RWPE2 (cell line): ENCODE results near the gene ALPI.

Source experiments
- ATAC-seq: fragments of 200-7000 bp; cut with Tn5 transposase; 3 replicates; pipeline ENCODE4 v1.9.1; 2021; ENCODE audit warnings: low read depth
- DNase-seq: peaks from one replicate; pipeline ENCODE4 v3.0.0-alpha.2; 2020; ENCODE audit warnings: low spot score
- H3K27ac ChIP-seq: fragments of 450-650 bp; 2 replicates; pipeline ENCODE4 v1.5.1; 2017; ENCODE audit warnings: mild to moderate bottlenecking; ENCODE audit not compliant: poor library complexity, severe bottlenecking
- H3K27me3 ChIP-seq: fragments of 250-450 bp; sonication (Bioruptor Pico); 2 replicates; pipeline ENCODE4 v1.5.1; 2021; ENCODE audit warnings: mild to moderate bottlenecking, moderate library complexity; ENCODE audit not compliant: insufficient read depth, poor library complexity, severe bottlenecking
- H3K36me3 ChIP-seq: fragments of 250-450 bp; sonication (Bioruptor Pico); 2 replicates; pipeline ENCODE4 v1.5.1; 2020; ENCODE audit warnings: low read depth, mild to moderate bottlenecking, moderate library complexity
- H3K4me1 ChIP-seq: fragments of 250-450 bp; sonication (Bioruptor Pico); 2 replicates; pipeline ENCODE4 v1.5.1; 2021; ENCODE audit warnings: mild to moderate bottlenecking, moderate library complexity; ENCODE audit not compliant: insufficient read depth, poor library complexity, severe bottlenecking
- H3K4me3 ChIP-seq: fragments of 250-450 bp; sonication (Bioruptor Pico); 2 replicates; pipeline ENCODE4 v1.5.1; 2021; ENCODE audit warnings: mild to moderate bottlenecking, moderate library complexity; ENCODE audit not compliant: severe bottlenecking
- H3K9me3 ChIP-seq: fragments of 250-450 bp; sonication (Bioruptor Pico); 2 replicates; pipeline ENCODE4 v1.5.1; 2021; ENCODE audit warnings: mild to moderate bottlenecking, moderate library complexity; ENCODE audit not compliant: severe bottlenecking
- TF ChIP-seq, protein P1 (sequence below): fragments of 450-650 bp; IDR thresholded peaks from one replicate; pipeline ENCODE4 v1.5.1; 2017; ENCODE audit warnings: mild to moderate bottlenecking, moderate library complexity; ENCODE audit not compliant: poor library complexity, severe bottlenecking

The ALPI gene

GRCh38 chr2:232501331-232501771 is 45.4 kb downstream of the ALPI start:
- no peaks in the 10 kb centered on the region for H3K36me3 ChIP-seq
- DNase-seq = no peak
- no peak overlapping the region for H3K4me3 ChIP-seq
- no peaks in the 10 kb centered on the region for H3K4me1 ChIP-seq
- H3K27me3 ChIP-seq = peaks cover 34% of the 10 kb centered on the region
- ATAC-seq = no peak
- TF ChIP-seq, protein P1, sequence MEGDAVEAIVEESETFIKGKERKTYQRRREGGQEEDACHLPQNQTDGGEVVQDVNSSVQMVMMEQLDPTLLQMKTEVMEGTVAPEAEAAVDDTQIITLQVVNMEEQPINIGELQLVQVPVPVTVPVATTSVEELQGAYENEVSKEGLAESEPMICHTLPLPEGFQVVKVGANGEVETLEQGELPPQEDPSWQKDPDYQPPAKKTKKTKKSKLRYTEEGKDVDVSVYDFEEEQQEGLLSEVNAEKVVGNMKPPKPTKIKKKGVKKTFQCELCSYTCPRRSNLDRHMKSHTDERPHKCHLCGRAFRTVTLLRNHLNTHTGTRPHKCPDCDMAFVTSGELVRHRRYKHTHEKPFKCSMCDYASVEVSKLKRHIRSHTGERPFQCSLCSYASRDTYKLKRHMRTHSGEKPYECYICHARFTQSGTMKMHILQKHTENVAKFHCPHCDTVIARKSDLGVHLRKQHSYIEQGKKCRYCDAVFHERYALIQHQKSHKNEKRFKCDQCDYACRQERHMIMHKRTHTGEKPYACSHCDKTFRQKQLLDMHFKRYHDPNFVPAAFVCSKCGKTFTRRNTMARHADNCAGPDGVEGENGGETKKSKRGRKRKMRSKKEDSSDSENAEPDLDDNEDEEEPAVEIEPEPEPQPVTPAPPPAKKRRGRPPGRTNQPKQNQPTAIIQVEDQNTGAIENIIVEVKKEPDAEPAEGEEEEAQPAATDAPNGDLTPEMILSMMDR = no peak
- no peak overlapping the region for H3K27ac ChIP-seq
- H3K9me3 ChIP-seq = no peaks in the 10 kb centered on the region

GRCh38 chr2:232501794-232502390 is 45.9 kb downstream of the ALPI start:
- no peaks in the 10 kb centered on the region for H3K4me1 ChIP-seq
- H3K4me3 ChIP-seq = no peak overlapping the region
- no peak overlapping the region for H3K27ac ChIP-seq

DNA sequence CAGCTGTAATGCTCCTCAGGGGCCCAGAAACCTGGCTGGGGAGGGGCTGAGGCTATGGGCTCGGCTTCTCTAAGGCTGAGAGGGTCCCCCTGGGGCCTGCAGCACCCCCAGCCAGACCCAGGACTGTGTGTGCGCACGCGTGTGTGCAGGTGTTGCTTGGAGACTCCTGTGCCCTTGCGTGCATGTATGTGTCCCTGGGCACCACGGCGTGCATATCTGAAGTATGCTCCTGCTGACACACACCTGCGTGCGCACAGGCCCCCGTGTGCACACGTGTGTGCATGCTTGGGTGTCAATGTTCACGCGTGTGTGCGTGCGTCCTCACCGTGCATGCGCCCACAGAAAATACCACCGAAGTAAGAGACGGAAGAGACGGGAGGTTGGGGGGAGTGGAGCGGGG is 46.6 kb downstream of the ALPI start:
- Histone ChIP-seq H3K36me3 (no peaks in the 10 kb centered on the region), H3K27ac (no peak overlapping the region), H3K27me3 (peaks cover 34% of the 10 kb centered on the region), H3K4me3 (no peak overlapping the region), H3K4me1 (no peaks in the 10 kb centered on the region), H3K9me3 (no peaks in the 10 kb centered on the region)
- DNase-seq (no peak), ATAC-seq (no peak)
- TF ChIP-seq, protein P1 = no peak

More at GRCh38 chr2:232501794-232502390, 45.9 kb downstream of the ALPI start:
- ATAC-seq (no peak), DNase-seq (no peak)
- TF ChIP-seq, protein P1 = no peak
- Histone ChIP-seq H3K27me3 (peaks cover 34% of the 10 kb centered on the region), H3K9me3 (no peaks in the 10 kb centered on the region), H3K36me3 (no peaks in the 10 kb centered on the region)

GRCh38 chr2:232502911-232503808 is 47.2 kb downstream of the ALPI start:
- Histone ChIP-seq H3K27me3 (peaks cover 34% of the 10 kb centered on the region), H3K27ac (no peak overlapping the region), H3K4me3 (peak overlapping the region; percentile 8), H3K9me3 (no peaks in the 10 kb centered on the region), H3K36me3 (no peaks in the 10 kb centered on the region), H3K4me1 (no peaks in the 10 kb centered on the region)
- no peak for DNase-seq
- TF ChIP-seq, protein P1 = no peak
- 0 out of 3 replicates have a peak, but pooled peaks have one; percentile 13 for ATAC-seq
